Sigmoid colon (tissue), 7 donors: ENCODE results near the gene RAP1A. TPM values are rescaled to one million over a fixed set of nuclear protein-coding genes. Genes with fewer than 3 reads are reported as not detected.

Source experiments
- DNase-seq: peaks from one replicate; pipeline ENCODE4 v3.0.0-alpha.2; 2019
- H3K27ac ChIP-seq, 4 donors: fragments of 200-600 bp; sonication (generic); one replicate each; pipeline ENCODE4 v1.5.1; 2016 to 2019; ENCODE audit warnings: mild to moderate bottlenecking in 1 of 4
- H3K27me3 ChIP-seq, 3 donors: fragments of 200-600 bp; sonication (generic); one replicate each; pipeline ENCODE4 v1.5.1; 2019; ENCODE audit warnings: mild to moderate bottlenecking in 1 of 3
- H3K36me3 ChIP-seq, 4 donors: fragments of 200-600 bp; sonication (generic); one replicate each; pipeline ENCODE4 v1.5.1; 2016 to 2019
- H3K4me1 ChIP-seq, 4 donors: fragments of 200-600 bp; sonication (generic); one replicate each; pipeline ENCODE4 v1.5.1; 2017 to 2019
- H3K4me3 ChIP-seq, 4 donors: fragments of 200-600 bp; sonication (generic); one replicate each; pipeline ENCODE4 v1.5.1; 2017 to 2019; ENCODE audit warnings: mild to moderate bottlenecking in 2 of 4, moderate library complexity in 1 of 4
- H3K9me3 ChIP-seq, 4 donors: fragments of 200-600 bp in 3 of 4; sonication (generic) in 3 of 4; one replicate each; pipeline versions ENCODE4 v1.5.1 to v1.6.1; 2013 to 2019
- CTCF ChIP-seq, 4 experiments: fragments of 450-650 bp in 3 of 4; fragments of 200-600 bp in 1 of 4; IDR thresholded peaks; one replicate each; pipeline ENCODE4 v1.5.1; 2016 to 2019; ENCODE audit warnings: antibody characterized with exemption in 4 of 4, mild to moderate bottlenecking in 3 of 4, moderate library complexity in 2 of 4
- EP300 ChIP-seq, 4 donors: sonication (generic); formaldehyde crosslinking; IDR thresholded peaks; one replicate each; pipeline ENCODE4 v1.6.1; 2017; ENCODE audit warnings: antibody characterized with exemption in 4 of 4
- POLR2A ChIP-seq, 2 donors: fragments of 450-650 bp; IDR thresholded peaks; one replicate each; pipeline ENCODE4 v1.6.1; 2016; ENCODE audit warnings: antibody characterized with exemption in 2 of 2, mild to moderate bottlenecking in 2 of 2, moderate library complexity in 2 of 2
- POLR2AphosphoS5 ChIP-seq, 4 donors: sonication (generic); formaldehyde crosslinking; IDR thresholded peaks; one replicate each; pipeline ENCODE4 v1.6.1; 2017; ENCODE audit warnings: antibody characterized with exemption in 4 of 4
- WGBS, 2 donors: extraction: QIAGEN DNeasy Blood & Tissue Kit; methylation state at CpG; one replicate each; pipeline ENCODE4 v1.1.7; 2013; 5-methylcytosine and 5-hydroxymethylcytosine counted together
- intact Hi-C: fragments of 100-400 bp; cut with DNase I; formaldehyde crosslinking; loops from one replicate; pipeline ENCODE4 v1.15.1; 2023
- polyA plus RNA-seq, 3 donors: library from polyadenylated mRNA; stranded (reverse); fragments of 200-250 nt; gene quantifications; one replicate each; pipeline ENCODE4 v1.2.3, GENCODE V29; 2013
- total RNA-seq, 4 donors: library from RNA; depleted of rRNA; stranded (reverse); fragments of >200 nt; gene quantifications; one replicate each; pipeline ENCODE4 v1.1.0, GENCODE V29; 2016
- donor health status: healthy with polysubstance abuse.
- donor health status: Bipolar disorder and iron deficiency.
- donor health status: healthy.

Gene RAP1A
- total and polyA plus RNA-seq, 7 donors, result 87.5 to 381 (median 213) TPM

DNA sequence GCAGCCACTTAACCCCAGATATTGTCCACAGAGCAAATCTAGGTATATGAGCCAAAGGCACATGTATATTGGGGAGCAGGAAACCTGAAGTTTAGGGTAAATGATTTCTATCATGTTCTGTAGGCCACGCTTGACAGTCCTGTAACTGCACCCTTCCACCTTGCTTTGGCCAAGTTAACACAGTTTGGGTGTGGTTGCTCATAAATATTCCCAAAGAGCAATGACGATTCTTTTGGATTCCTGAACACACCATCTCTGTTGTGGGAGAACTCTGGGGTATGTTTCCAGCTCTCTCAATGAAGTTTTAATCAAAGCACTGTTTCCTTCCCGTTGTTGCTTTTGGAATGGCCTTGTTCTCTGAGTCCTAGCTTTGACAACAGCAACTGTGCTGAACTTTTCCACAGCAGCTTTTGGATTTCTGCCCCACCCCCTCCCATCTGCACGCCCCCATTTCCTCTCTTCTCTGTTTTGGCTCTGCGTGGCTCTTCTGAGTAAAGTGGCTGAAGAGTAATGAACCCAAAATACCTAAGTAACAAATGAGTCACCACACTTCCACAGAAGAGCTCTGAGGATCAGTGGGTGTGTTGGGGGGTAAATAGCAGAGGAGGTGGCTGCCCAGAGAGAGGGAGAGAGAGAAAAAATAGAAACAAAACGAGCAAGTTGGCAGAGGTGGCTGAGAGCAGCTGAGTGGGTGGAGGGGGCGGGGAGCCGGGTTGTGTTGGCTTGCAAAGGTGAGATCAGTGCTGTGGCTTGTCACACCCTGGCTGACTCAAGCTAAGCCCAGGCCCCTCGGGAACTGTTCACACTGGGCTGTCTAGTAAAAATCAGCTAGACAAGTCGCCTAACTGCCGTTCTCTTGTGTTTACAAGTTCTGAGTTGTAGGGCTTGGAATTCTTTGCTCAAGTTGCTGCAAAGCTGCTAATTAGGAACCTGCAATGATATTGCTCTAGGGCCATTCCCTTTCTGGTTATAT, 26.9 kb upstream of the RAP1A start:
- peak; percentile 17 to 50 (median 43) for TF ChIP-seq POLR2AphosphoS5 (IDR thresholded peaks at IDR 0.05)
- no peak for TF ChIP-seq POLR2A (IDR thresholded peaks at IDR 0.05)
- peak in 1 of 4 donors; percentile 56 for TF ChIP-seq EP300 (IDR thresholded peaks at IDR 0.05)
- H3K4me3 ChIP-seq, result no peak overlapping the region
- H3K36me3 ChIP-seq, result no peaks in the 10 kb centered on the region
- WGBS, 2 donors, result 5 to 14% methylated on average over 11 of the region's 11 CpGs
- H3K4me1 ChIP-seq, result peaks cover 0 to 63% (median 62%) of the 10 kb centered on the region in 4 donors
- no peaks in the 10 kb centered on the region for H3K27me3 ChIP-seq
- no peaks in the 10 kb centered on the region for H3K9me3 ChIP-seq
- intact Hi-C loops, result no loop called here
- H3K27ac ChIP-seq, result peak overlapping the region; percentile 74 to 88 (median 84)
- DNase-seq, result peak; percentile 93

- Histone ChIP-seq H3K4me3 (no peak overlapping the region), H3K27ac (peak overlapping the region; percentile 74 to 88 (median 84)), H3K4me1 (peaks cover 0 to 73% (median 71%) of the 10 kb centered on the region in 4 donors), H3K27me3 (no peaks in the 10 kb centered on the region), H3K9me3 (no peaks in the 10 kb centered on the region), H3K36me3 (no peaks in the 10 kb centered on the region)
- no peak for DNase-seq
- no peak for TF ChIP-seq EP300 (IDR thresholded peaks at IDR 0.05)
- no peak for TF ChIP-seq POLR2A (IDR thresholded peaks at IDR 0.05)
- TF ChIP-seq POLR2AphosphoS5 (IDR thresholded peaks at IDR 0.05), result no peak
- intact Hi-C loops, result no loop called here
- WGBS, 2 donors, result 55 to 59% methylated on average over 5 of the region's 5 CpGs
Observed at GRCh38 chr1:111593403-111594305, 25.9 kb upstream of the RAP1A start.

- no peaks in the 10 kb centered on the region for H3K36me3 ChIP-seq
- peak overlapping the region; percentile 74 to 88 (median 84) for H3K27ac ChIP-seq
- no peaks in the 10 kb centered on the region for H3K9me3 ChIP-seq
- no peak overlapping the region for H3K4me3 ChIP-seq
- TF ChIP-seq EP300 (IDR thresholded peaks at IDR 0.05) (no peak), CTCF (IDR thresholded peaks at IDR 0.05) (no peak), POLR2AphosphoS5 (IDR thresholded peaks at IDR 0.05) (no peak), POLR2A (IDR thresholded peaks at IDR 0.05) (no peak)
- no peak for DNase-seq
- intact Hi-C loops, result no loop called here
- peaks cover 0 to 79% (median 75%) of the 10 kb centered on the region in 4 donors for H3K4me1 ChIP-seq
- 79 to 93% methylated on average over 4 of the region's 4 CpGs for WGBS, 2 donors
- no peaks in the 10 kb centered on the region for H3K27me3 ChIP-seq
Observed at GRCh38 chr1:111594306-111594693, 25.3 kb upstream of the RAP1A start.

- TF ChIP-seq POLR2AphosphoS5 (IDR thresholded peaks at IDR 0.05), result peak in 3 of 4 donors; percentile 27 to 60 (median 51)
- no peak for TF ChIP-seq POLR2A (IDR thresholded peaks at IDR 0.05)
- H3K27ac ChIP-seq, result peak overlapping the region in 3 of 4 donors; percentile 74 to 88 (median 84)
Observed at GRCh38 chr1:111595807-111596206, 23.8 kb upstream of the RAP1A start.

GRCh38 chr1:111596499-111596898, 23.1 kb upstream of the RAP1A start:
- 51 to 85% methylated on average over 1 of the region's 1 CpG for WGBS, 2 donors
- Histone ChIP-seq H3K27me3 (no peaks in the 10 kb centered on the region), H3K36me3 (no peaks in the 10 kb centered on the region), H3K27ac (peak overlapping the region; percentile 74 to 88 (median 80)), H3K4me1 (peaks cover 0 to 95% (median 85%) of the 10 kb centered on the region in 4 donors), H3K9me3 (no peaks in the 10 kb centered on the region), H3K4me3 (no peak overlapping the region)
- intact Hi-C loops, result no loop called here
- TF ChIP-seq EP300 (IDR thresholded peaks at IDR 0.05) (no peak), POLR2AphosphoS5 (IDR thresholded peaks at IDR 0.05) (no peak), POLR2A (IDR thresholded peaks at IDR 0.05) (no peak), CTCF (IDR thresholded peaks at IDR 0.05) (no peak)
- DNase-seq, result no peak

More at GRCh38 chr1:111595807-111596206, 23.8 kb upstream of the RAP1A start:
- 75 to 88% methylated on average over 1 of the region's 1 CpG for WGBS, 2 donors
- DNase-seq, result no peak
- H3K4me3 ChIP-seq, result no peak overlapping the region
- H3K27me3 ChIP-seq, result no peaks in the 10 kb centered on the region
- intact Hi-C loops, result no loop called here
- H3K4me1 ChIP-seq, result peaks cover 0 to 94% (median 84%) of the 10 kb centered on the region in 4 donors
- no peaks in the 10 kb centered on the region for H3K36me3 ChIP-seq
- no peaks in the 10 kb centered on the region for H3K9me3 ChIP-seq
